ENCODE results near the gene UNC5B.

DNA sequence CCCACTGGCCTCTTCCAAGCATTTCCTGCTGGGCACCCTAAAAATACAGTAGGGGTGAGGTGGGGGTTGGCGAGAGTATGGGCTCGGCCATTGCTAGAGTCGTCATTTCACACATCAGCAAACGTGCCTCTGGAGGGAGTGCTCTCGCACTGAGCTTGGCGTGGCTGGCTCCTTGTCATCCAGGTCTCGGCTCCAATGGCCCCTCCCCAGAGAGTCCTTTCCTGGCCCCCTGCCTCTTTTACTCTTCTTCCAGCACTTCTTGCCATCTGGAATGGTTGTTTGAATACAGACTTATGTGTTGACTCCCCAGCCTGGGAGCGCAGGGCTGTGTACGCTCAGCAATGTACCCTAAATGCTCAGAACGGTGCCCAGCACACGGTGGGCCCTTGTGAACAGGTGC lies 18.8 kb downstream of the UNC5B start:
- TF ChIP-seq, protein P1, sequence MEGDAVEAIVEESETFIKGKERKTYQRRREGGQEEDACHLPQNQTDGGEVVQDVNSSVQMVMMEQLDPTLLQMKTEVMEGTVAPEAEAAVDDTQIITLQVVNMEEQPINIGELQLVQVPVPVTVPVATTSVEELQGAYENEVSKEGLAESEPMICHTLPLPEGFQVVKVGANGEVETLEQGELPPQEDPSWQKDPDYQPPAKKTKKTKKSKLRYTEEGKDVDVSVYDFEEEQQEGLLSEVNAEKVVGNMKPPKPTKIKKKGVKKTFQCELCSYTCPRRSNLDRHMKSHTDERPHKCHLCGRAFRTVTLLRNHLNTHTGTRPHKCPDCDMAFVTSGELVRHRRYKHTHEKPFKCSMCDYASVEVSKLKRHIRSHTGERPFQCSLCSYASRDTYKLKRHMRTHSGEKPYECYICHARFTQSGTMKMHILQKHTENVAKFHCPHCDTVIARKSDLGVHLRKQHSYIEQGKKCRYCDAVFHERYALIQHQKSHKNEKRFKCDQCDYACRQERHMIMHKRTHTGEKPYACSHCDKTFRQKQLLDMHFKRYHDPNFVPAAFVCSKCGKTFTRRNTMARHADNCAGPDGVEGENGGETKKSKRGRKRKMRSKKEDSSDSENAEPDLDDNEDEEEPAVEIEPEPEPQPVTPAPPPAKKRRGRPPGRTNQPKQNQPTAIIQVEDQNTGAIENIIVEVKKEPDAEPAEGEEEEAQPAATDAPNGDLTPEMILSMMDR (conservative IDR thresholded peaks at IDR 0.05 in 1 of 2, IDR thresholded peaks at IDR 0.05 in 1 of 2; ENCODE audit: extremely low read depth in 1 of 2, insufficient read depth in 1 of 2, low read depth in 1 of 2, low read length in 2 of 2) = no peak
- TF ChIP-seq EZH2 (IDR thresholded peaks at IDR 0.05; ENCODE audit: borderline replicate concordance, low read length) = no peak

All from mammary epithelial cell (primary cell).